Naive thymus-derived CD4-positive, alpha-beta T cell (primary cell): Measurements from ENCODE around the gene NFKB2. TPM values are rescaled to one million over a fixed set of nuclear protein-coding genes. Genes with fewer than 3 reads are reported as not detected.

Experiments
- ATAC-seq: fragments of 150-1000 bp; cut with Tn5 transposase; 2 replicates; pipeline ENCODE4 v1.10.0; 2021; ENCODE audit warnings: mild to moderate bottlenecking, moderate library complexity
- CTCF ChIA-PET: fragments of 350-600 bp; sonication (Branson Sonifier 250); formaldehyde crosslinking; loops from one replicate; lab custom pipeline; 2021; ENCODE audit warnings: antibody characterized with exemption; lab: Charles Lee
- POLR2A ChIA-PET: fragments of 350-600 bp; sonication (Branson Sonifier 250); formaldehyde crosslinking; loops from one replicate; lab custom pipeline; 2021; ENCODE audit warnings: antibody characterized with exemption, inconsistent platforms; lab: Charles Lee
- DNase-seq, 9 donors: peaks; one replicate each; pipeline versions ENCODE4 v3.0.0 to v3.0.0-alpha.2; 2020 to 2022; ENCODE audit warnings: mixed read lengths in 1 of 9
- H3K27ac ChIP-seq: one replicate; pipeline ENCODE4 v1.7.0; 2013; ENCODE audit warnings: mild to moderate bottlenecking, low read depth, low read length, moderate library complexity
- H3K27me3 ChIP-seq, 2 donors: one replicate each; pipeline ENCODE4 v1.7.0; 2013; ENCODE audit warnings: low read length in 2 of 2, mild to moderate bottlenecking in 2 of 2, moderate library complexity in 2 of 2; ENCODE audit not compliant: control insufficient read depth in 2 of 2, insufficient read depth in 2 of 2
- H3K36me3 ChIP-seq, 3 experiments: 1 replicate in 2 of 3; 2 replicates in 1 of 3; pipeline ENCODE4 v1.7.0; 2013; ENCODE audit warnings: low read length in 3 of 3, mild to moderate bottlenecking in 3 of 3, moderate library complexity in 1 of 3; ENCODE audit not compliant: insufficient read depth in 3 of 3, control insufficient read depth in 2 of 3
- H3K4me1 ChIP-seq, 2 donors: one replicate each; pipeline ENCODE4 v1.7.0; 2013; ENCODE audit warnings: low read length in 2 of 2, mild to moderate bottlenecking in 2 of 2, moderate library complexity in 1 of 2; ENCODE audit not compliant: control insufficient read depth in 2 of 2, insufficient read depth in 2 of 2
- H3K4me3 ChIP-seq: 2 replicates; pipeline ENCODE4 v1.7.0; 2013; ENCODE audit warnings: mild to moderate bottlenecking, low read length
- H3K9me3 ChIP-seq, 3 experiments: 1 replicate in 2 of 3; 2 replicates in 1 of 3; pipeline ENCODE4 v1.7.0; 2013; ENCODE audit warnings: low read length in 3 of 3; ENCODE audit not compliant: control insufficient read depth in 2 of 3
- H3K27ac Mint-ChIP-seq, 9 donors: one replicate each; pipeline ENCODE4 v1.8.0; 2020 to 2022; ENCODE audit warnings: mixed read lengths in 9 of 9, mild to moderate bottlenecking in 8 of 9, moderate library complexity in 5 of 9, inconsistent platforms in 2 of 9
- H3K27me3 Mint-ChIP-seq, 5 donors: one replicate each; pipeline ENCODE4 v1.8.0; 2021 to 2022; ENCODE audit warnings: mixed read lengths in 5 of 5, mild to moderate bottlenecking in 1 of 5
- H3K36me3 Mint-ChIP-seq, 5 donors: one replicate each; pipeline ENCODE4 v1.8.0; 2020 to 2022; ENCODE audit warnings: mixed read lengths in 5 of 5, mild to moderate bottlenecking in 3 of 5, inconsistent platforms in 1 of 5
- H3K4me1 Mint-ChIP-seq, 7 donors: one replicate each; pipeline ENCODE4 v1.8.0; 2020 to 2022; ENCODE audit warnings: mixed read lengths in 7 of 7, mild to moderate bottlenecking in 3 of 7, inconsistent platforms in 1 of 7
- H3K4me3 Mint-ChIP-seq, 10 donors: one replicate each; pipeline ENCODE4 v1.8.0; 2020 to 2022; ENCODE audit warnings: mild to moderate bottlenecking in 10 of 10, mixed read lengths in 10 of 10, moderate library complexity in 6 of 10, inconsistent platforms in 2 of 10
- H3K9me3 Mint-ChIP-seq, 11 donors: one replicate each; pipeline ENCODE4 v1.8.0; 2020 to 2022; ENCODE audit warnings: mixed read lengths in 11 of 11, mild to moderate bottlenecking in 4 of 11, inconsistent platforms in 1 of 11, moderate library complexity in 1 of 11
- intact Hi-C, 2 donors: fragments of 100-400 bp; cut with micrococcal nuclease; formaldehyde crosslinking; loops; one replicate each; pipeline ENCODE4 v1.15.1; 2023
- polyA plus RNA-seq, 2 donors: library from polyadenylated mRNA; unstranded; fragments of 300-500 nt; fragmentation: Illumina TruSeq; gene quantifications; one replicate each; pipeline ENCODE4 v1.2.3, GENCODE V29; 2021
- total RNA-seq, 6 experiments: library from RNA in 5 of 6; stranded (reverse) in 5 of 6; gene quantifications; 1 replicate in 5 of 6; 2 replicates in 1 of 6; pipeline ENCODE4 v1.2.3 and lab custom pipeline; 2021 to 2026

Gene NFKB2
- total and polyA plus RNA-seq, 7 experiments from 2014 or later = 8.7 to 271 (median 147) TPM

DNA sequence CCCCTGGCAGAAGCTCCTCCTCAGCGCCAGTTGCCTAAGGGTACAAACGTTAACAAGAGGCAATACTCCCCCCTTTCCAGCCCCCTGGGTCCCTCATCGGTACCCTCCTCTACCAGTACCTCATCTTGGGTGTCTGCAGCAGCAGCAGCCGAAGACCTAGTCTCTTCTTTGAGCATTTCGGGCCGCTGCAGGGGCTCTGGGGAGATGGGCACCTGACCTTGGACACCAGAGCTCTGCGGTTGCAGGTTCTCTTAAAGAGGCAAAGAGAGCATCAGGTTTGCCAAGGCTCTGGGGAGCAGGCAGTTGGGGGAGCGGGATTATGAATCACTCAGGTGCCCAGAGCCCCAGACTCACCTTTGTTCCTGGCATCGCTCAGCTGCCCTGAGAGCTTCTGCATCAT lies 28.6 kb downstream of the NFKB2 start:
- H3K9me3 ChIP-seq = no peaks in the 10 kb centered on the region
- Mint-ChIP-seq H3K4me3 (peak overlapping the region in 3 of 10 donors; percentile 16 to 98 (median 27)), H3K9me3 (peaks cover 0 to 4% (median 0%) of the 10 kb centered on the region in 11 donors), H3K4me1 (peaks cover 20 to 42% (median 33%) of the 10 kb centered on the region in 7 donors), H3K27ac (peak overlapping the region in 2 of 9 donors; percentile 8 to 18), H3K27me3 (peaks cover 0 to 4% (median 0%) of the 10 kb centered on the region in 5 donors), H3K36me3 (peaks cover 0 to 7% (median 0%) of the 10 kb centered on the region in 5 donors)
- CTCF ChIA-PET = interaction anchor here (0.7 to 5.3 kb wide), 4 partner anchors 8 to 29 kb away, joined by 3 to 40 read pairs (median 23); partner anchors contain the start of genes CUEDC2 and NFKB2
- intact Hi-C loops = no loop called here
- H3K27ac ChIP-seq = no peak overlapping the region
- H3K4me3 ChIP-seq = no peak overlapping the region
- DNase-seq (no peak), ATAC-seq (no peak)
- peaks cover 0 to 24% (median 0%) of the 10 kb centered on the region in 3 experiments for H3K36me3 ChIP-seq
- POLR2A ChIA-PET = interaction anchor here (0.7 to 6.3 kb wide), 5 partner anchors 10 to 289 kb away, joined by 3 to 133 read pairs (median 73); partner anchors contain the start of genes C10orf95, CUEDC2 and NFKB2
- peaks cover 24 to 30% of the 10 kb centered on the region in 2 donors for H3K4me1 ChIP-seq
- no peaks in the 10 kb centered on the region for H3K27me3 ChIP-seq

DNA sequence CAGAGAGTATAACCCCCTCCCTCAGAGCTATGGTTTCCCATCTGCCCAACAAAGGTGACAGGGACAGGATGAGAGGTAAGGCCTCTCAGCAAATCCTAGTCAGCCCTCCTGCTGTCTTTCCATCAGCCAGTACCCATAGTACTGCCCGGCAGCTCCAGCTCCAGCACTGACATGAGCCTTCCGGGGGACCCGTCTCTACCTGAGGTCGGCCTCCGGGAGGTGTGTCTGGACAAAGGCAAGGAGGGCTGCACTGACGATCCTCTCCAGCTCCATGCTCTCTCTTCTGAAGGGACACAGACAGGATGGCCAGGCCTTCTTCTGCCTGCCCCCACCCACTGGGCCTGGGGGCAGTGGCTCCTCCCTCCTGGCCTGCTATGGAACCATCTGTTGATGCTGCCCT lies 29.4 kb downstream of the NFKB2 start:
- H3K9me3 Mint-ChIP-seq = peaks cover 0 to 2% (median 0%) of the 10 kb centered on the region in 11 donors
- peak overlapping the region in 1 of 9 donors; percentile 8 for H3K27ac Mint-ChIP-seq
- CTCF ChIA-PET = interaction anchor here (0.7 to 5.1 kb wide), 2 partner anchors 25 to 26 kb away, joined by 3 to 26 read pairs; partner anchors contain the start of gene C10orf95
- Histone ChIP-seq H3K27me3 (no peaks in the 10 kb centered on the region), H3K4me1 (peaks cover 16 to 23% of the 10 kb centered on the region in 2 donors), H3K27ac (no peak overlapping the region), H3K36me3 (peaks cover 0 to 24% (median 0%) of the 10 kb centered on the region in 3 experiments), H3K4me3 (no peak overlapping the region), H3K9me3 (no peaks in the 10 kb centered on the region)
- peaks cover 20 to 34% (median 27%) of the 10 kb centered on the region in 7 donors for H3K4me1 Mint-ChIP-seq
- POLR2A ChIA-PET = interaction anchor here (0.7 to 6.3 kb wide), 4 partner anchors 9 to 289 kb away, joined by 3 to 133 read pairs (median 82); partner anchors contain the start of genes C10orf95, CUEDC2 and NFKB2
- DNase-seq = no peak
- peaks cover 0 to 7% (median 0%) of the 10 kb centered on the region in 5 donors for H3K36me3 Mint-ChIP-seq
- no peak overlapping the region for H3K4me3 Mint-ChIP-seq
- intact Hi-C loops = no loop called here
- H3K27me3 Mint-ChIP-seq = peaks cover 0 to 3% (median 0%) of the 10 kb centered on the region in 5 donors
- ATAC-seq = no peak

DNA sequence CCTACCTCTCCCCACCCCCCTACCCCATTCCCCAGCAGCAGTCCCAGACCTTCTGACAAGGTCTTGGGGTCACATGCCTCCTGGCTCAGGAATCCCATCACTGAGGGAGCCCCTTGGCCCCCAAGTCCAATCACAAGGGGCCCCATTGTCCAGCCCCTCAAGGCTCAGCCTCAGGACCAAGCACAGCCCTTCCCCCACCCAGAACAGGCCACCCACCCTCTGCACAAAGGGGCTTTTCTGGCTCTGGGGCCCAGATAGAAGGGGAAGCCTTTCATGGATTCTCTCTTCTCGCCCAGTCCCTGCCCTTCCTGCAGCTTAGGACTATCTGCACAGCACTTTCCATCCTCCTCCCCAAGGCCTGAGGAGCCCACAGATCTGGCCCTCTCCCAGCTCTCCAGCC lies 29.9 kb downstream of the NFKB2 start:
- peaks cover 0 to 24% (median 0%) of the 10 kb centered on the region in 3 experiments for H3K36me3 ChIP-seq
- Mint-ChIP-seq H3K4me1 (peaks cover 19 to 29% (median 22%) of the 10 kb centered on the region in 7 donors), H3K36me3 (peaks cover 0 to 7% (median 0%) of the 10 kb centered on the region in 5 donors), H3K27ac (peak overlapping the region in 3 of 9 donors; percentile 15 to 67 (median 54)), H3K27me3 (peaks cover 0 to 3% (median 0%) of the 10 kb centered on the region in 5 donors), H3K9me3 (peaks cover 0 to 2% (median 0%) of the 10 kb centered on the region in 11 donors), H3K4me3 (no peak overlapping the region)
- H3K27ac ChIP-seq = no peak overlapping the region
- ATAC-seq (no peak), DNase-seq (peak in 1 of 9 donors; percentile 5)
- H3K4me1 ChIP-seq = peaks cover 11 to 18% of the 10 kb centered on the region in 2 donors
- H3K4me3 ChIP-seq = no peak overlapping the region
- ChIA-PET POLR2A (interaction anchor here (0.6 to 6.3 kb wide), 2 partner anchors 28 to 46 kb away, joined by 3 to 90 read pairs; partner anchors contain the start of gene NFKB2), CTCF (interaction anchor here (0.6 to 0.7 kb wide), 2 partner anchors 25 to 28 kb away, joined by 3 read pairs; partner anchors contain the start of gene C10orf95)
- H3K27me3 ChIP-seq = no peaks in the 10 kb centered on the region
- intact Hi-C loops = no loop called here
- H3K9me3 ChIP-seq = no peaks in the 10 kb centered on the region

DNA sequence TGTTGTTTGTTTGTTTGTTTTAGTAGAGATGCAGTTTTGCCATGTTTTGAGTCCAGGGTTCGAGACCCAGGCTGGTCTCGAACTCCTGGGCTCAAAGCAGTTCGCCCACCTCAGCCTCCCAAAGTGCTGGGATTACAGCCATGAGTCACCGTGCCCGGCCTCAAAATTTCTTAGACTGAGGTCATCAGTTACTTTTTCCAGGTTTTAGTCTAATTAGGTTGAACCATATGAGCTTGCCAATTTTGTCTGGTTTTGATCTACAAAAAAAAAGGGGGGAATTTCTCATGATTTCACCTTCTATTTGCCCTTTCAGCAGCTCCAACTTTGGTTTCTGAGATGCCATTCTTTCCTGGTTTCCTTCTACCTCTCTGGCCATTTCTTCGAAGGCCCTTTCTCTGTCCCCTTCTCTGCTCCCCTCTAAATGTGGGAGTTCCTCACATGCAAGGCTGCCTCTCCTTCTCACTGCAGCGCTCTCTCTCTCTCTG lies 31.3 kb downstream of the NFKB2 start:
- H3K36me3 ChIP-seq = peaks cover 0 to 24% (median 0%) of the 10 kb centered on the region in 3 experiments
- no peak overlapping the region for H3K27ac ChIP-seq
- Mint-ChIP-seq H3K4me3 (no peak overlapping the region), H3K27ac (peak overlapping the region in 2 of 9 donors; percentile 26 to 74), H3K27me3 (no peaks in the 10 kb centered on the region), H3K4me1 (peaks cover 19 to 27% (median 22%) of the 10 kb centered on the region in 7 donors), H3K9me3 (no peaks in the 10 kb centered on the region), H3K36me3 (peaks cover 0 to 7% (median 0%) of the 10 kb centered on the region in 5 donors)
- peaks cover 15 to 22% of the 10 kb centered on the region in 2 donors for H3K4me1 ChIP-seq
- ChIA-PET CTCF (interaction anchor here (0.9 kb wide), 1 partner anchor 73 kb away, joined by 3 read pairs; no protein-coding TSS in a partner anchor), POLR2A (interaction anchor here (0.6 to 1.8 kb wide), 4 partner anchors 9 to 287 kb away, joined by 3 read pairs; no protein-coding TSS in a partner anchor)
- no peaks in the 10 kb centered on the region for H3K27me3 ChIP-seq
- DNase-seq (peak in 1 of 9 donors; percentile 2), ATAC-seq (no peak)
- no peaks in the 10 kb centered on the region for H3K9me3 ChIP-seq
- intact Hi-C loops = no loop called here
- no peak overlapping the region for H3K4me3 ChIP-seq

DNA sequence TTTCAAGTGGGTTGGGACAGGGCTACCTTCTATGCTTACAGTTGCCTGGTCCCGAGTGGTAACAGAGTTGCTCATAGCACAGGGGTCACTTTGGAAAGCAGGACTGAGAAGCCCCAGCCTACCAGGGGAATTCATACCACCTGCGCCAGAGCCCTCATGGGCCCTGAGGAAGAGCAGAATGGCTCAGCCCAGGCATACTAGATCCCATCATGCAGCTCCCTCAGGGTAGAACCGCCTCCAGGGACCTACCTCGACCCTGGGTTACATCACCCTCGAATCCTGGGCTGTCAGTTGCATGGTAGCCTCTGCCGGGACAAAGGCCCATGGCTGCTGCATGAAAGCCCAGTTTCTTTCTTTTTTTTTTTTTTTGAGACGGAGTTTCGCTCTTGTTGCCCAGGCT lies 34.0 kb downstream of the NFKB2 start:
- H3K9me3 ChIP-seq = no peaks in the 10 kb centered on the region
- intact Hi-C loops = no loop called here
- ChIA-PET POLR2A (interaction anchor here (1.1 kb wide), 1 partner anchor 33 kb away, joined by 3 read pairs; no protein-coding TSS in a partner anchor), CTCF (no interaction called here)
- Mint-ChIP-seq H3K36me3 (peaks cover 0 to 7% (median 0%) of the 10 kb centered on the region in 5 donors), H3K27ac (peak overlapping the region in 1 of 9 donors; percentile 28), H3K4me1 (peaks cover 16 to 38% (median 31%) of the 10 kb centered on the region in 7 donors), H3K9me3 (peaks cover 0 to 6% (median 0%) of the 10 kb centered on the region in 11 donors), H3K4me3 (no peak overlapping the region), H3K27me3 (no peaks in the 10 kb centered on the region)
- no peak for ATAC-seq
- no peak overlapping the region for H3K27ac ChIP-seq
- H3K27me3 ChIP-seq = no peaks in the 10 kb centered on the region
- H3K4me3 ChIP-seq = no peak overlapping the region
- DNase-seq = no peak
- peaks cover 0 to 9% (median 0%) of the 10 kb centered on the region in 3 experiments for H3K36me3 ChIP-seq
- H3K4me1 ChIP-seq = peaks cover 13 to 27% of the 10 kb centered on the region in 2 donors

DNA sequence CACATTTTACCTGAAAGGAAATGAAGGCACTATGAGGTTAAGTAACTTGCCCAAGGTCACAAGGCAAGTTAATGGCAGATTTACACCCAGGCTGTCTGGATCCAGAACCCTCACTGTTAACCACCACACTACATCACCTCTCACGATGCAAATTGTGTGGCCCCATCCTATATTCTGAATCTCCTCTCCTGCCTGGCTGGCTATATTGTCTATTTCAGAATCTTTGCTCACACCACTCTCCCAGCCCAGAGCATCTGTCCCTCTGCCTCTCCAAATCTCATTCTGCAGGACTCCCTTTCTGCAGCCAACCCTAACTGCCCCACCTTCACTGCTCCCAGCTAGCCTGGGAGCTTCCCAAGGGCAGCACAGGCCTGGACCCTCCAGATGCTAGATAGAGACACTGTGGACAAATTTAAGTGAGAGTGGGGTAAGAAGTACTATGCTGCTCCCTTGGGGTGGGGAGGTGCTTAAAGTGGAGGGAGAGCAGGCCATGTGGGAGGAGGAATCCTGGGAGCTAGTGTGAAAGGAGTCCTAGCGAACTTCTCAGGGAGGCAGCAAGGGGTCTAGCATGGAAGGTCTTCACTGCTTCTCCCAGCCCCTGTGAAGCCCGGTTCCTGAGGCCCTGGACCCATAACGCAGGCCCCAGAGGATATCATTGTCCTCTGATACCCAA lies 36.1 kb downstream of the NFKB2 start:
- Mint-ChIP-seq H3K4me3 (peak overlapping the region; percentile 81 to 96 (median 93)), H3K36me3 (peaks cover 0 to 3% (median 0%) of the 10 kb centered on the region in 5 donors), H3K27ac (peak overlapping the region; percentile 77 to 97 (median 92)), H3K9me3 (peaks cover 0 to 6% (median 0%) of the 10 kb centered on the region in 11 donors), H3K4me1 (peaks cover 33 to 52% (median 43%) of the 10 kb centered on the region in 7 donors), H3K27me3 (no peaks in the 10 kb centered on the region)
- intact Hi-C loops = loop anchor here (1.0 to 10.0 kb wide), 8 partner anchors 10 to 617 kb away; partner anchors contain the start of genes ACTR1A (in 2 of the 2), NOLC1 (in 1 of the 2) and OGA (in 1 of the 2)
- H3K27me3 ChIP-seq = no peaks in the 10 kb centered on the region
- peak overlapping the region; percentile 80 for H3K27ac ChIP-seq
- no peak for DNase-seq
- POLR2A ChIA-PET = interaction anchor here (1.0 to 8.1 kb wide), 10 partner anchors 9 to 213 kb away, joined by 3 to 157 read pairs (median 6); partner anchors contain the start of genes ACTR1A, C10orf95, FBXL15 and TRIM8
- ATAC-seq = no peak
- H3K36me3 ChIP-seq = peaks cover 0 to under 1% (median 0%) of the 10 kb centered on the region in 3 experiments
- H3K4me3 ChIP-seq = peak overlapping the region; percentile 96
- H3K4me1 ChIP-seq = peaks cover 28 to 43% of the 10 kb centered on the region in 2 donors
- no peaks in the 10 kb centered on the region for H3K9me3 ChIP-seq
- CTCF ChIA-PET = interaction anchor here (1.3 to 2.2 kb wide), 3 partner anchors 10 to 71 kb away, joined by 3 to 20 read pairs (median 9); partner anchors contain the start of genes ACTR1A and FBXL15
